NCI-H1417 (cell line): ENCODE results near the gene RGS9.
A peak's percentile ranks its signal among the peaks of the same experiment; 100 is the strongest.
"Not testable (repeated sequence)": the region's sequence is repeated elsewhere in the genome, so short reads cannot be mapped to it uniquely, and the experiment has no call there.

ENCODE experiments used
- DNase-seq, 3 experiments: peaks; one replicate each; lab custom pipeline; 2025; lab: John Stamatoyannopoulos, UW

Gene RGS9

DNA sequence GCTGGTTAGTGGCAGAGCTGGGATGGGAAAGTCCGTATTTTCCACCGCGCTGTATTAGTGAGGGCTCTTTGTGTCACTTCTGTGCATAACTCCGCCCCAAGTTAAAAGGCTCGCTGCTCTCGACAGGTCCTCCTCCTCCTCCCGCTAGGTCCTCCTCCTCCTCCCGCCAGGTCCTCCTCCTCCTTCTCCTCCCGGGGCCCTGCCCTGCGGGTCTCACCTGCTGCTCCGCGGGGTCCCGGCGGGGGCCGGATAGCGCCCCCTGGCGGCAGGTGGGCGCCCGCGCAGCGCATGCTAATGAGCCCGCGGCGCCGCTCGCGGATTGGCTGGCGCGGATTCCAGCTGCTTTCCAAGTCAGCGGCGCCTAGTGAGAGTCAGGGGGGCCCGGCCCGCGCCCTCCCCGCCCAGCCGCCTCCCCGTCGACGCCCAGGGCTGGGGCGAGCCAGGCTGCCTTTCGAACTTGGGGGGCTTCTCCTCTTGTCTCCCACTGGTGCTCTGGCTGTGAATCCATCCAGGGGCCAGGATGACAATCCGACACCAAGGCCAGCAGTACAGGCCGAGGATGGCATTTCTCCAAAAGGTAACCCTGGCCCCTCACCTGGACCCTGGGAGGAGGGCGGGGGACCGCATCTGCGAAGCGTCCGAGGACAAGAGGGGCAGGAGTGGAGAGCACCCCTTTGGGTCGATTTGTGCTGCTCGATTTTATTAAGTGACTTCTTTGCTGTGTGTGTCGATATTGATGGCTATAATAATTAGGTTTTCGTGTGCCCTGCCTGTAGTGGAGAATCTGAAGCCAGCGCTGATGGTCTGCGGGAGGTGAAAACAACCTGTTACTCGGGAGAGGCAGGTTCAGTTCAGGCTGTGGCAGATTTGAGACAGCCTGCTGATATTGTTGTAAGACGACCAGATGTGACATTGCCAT is at the start of gene RGS9:
TSS of gene RGS9 (plus strand) at position 350 of the 919 bp plus-strand sequence. CDS start at position 521, 171 bp downstream.
- DNase-seq: peak; percentile 78 to 90 (median 84)

- DNase-seq: no peak
Measured at GRCh38 chr17:65088621-65089360, 48.4 kb upstream of the RGS9 start.

GRCh38 chr17:65092262-65092661 is 44.9 kb upstream of the RGS9 start:
- DNase-seq: no peak

- not testable (repeated sequence) for DNase-seq
Measured at GRCh38 chr17:65092721-65093356, 44.3 kb upstream of the RGS9 start.

- DNase-seq: no peak
Measured at GRCh38 chr17:65093930-65094329, 43.2 kb upstream of the RGS9 start.

- DNase-seq: no peak
Measured at GRCh38 chr17:65095465-65095864, 41.7 kb upstream of the RGS9 start.

DNA sequence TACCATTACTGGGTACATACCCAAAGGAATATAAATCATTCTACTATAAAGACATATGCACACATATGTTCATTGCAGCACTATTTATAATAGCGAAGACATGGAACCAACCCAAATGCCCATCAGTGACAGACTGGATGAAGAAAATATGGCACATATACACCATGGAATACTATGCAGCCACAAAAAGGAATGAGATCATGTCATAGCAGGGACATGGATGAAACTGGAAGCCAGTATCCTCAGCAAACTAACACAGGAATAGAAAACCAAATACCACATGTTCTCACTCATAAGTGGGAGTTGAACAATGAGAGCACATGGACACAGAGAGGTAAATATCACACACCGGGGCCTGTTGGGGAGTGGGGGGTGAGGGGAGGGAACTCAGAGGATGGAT is 40.8 kb upstream of the RGS9 start:
- DNase-seq: not testable (repeated sequence)

GRCh38 chr17:65097110-65097509 is 40.1 kb upstream of the RGS9 start:
- no peak for DNase-seq

DNA sequence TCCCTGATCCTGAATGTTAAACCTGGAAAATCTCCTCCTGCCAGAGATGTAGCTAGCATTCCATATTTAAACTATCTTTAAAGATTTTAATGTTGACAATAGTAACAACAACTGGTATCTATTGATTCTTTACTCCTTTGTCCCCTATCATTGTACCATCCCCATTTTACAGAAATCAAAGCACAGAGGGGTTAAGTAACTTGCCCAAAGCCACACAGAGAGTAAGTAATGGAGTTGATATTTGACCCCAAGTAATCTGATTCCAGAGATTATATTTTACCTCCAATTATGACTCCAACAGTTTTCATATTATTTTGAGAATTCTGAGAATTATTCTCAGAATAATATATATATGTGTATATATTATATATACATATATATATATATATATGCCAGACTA is 37.7 kb upstream of the RGS9 start:
- no peak for DNase-seq

GRCh38 chr17:65099941-65100315 is 37.2 kb upstream of the RGS9 start:
- peak in 2 of 3 experiments; percentile 45 to 76 for DNase-seq

- DNase-seq: peak; percentile 86 to 89 (median 88)
Measured at GRCh38 chr17:65100316-65101140, 36.6 kb upstream of the RGS9 start.

GRCh38 chr17:65101371-65101770 is 35.8 kb upstream of the RGS9 start:
- no peak for DNase-seq

DNA sequence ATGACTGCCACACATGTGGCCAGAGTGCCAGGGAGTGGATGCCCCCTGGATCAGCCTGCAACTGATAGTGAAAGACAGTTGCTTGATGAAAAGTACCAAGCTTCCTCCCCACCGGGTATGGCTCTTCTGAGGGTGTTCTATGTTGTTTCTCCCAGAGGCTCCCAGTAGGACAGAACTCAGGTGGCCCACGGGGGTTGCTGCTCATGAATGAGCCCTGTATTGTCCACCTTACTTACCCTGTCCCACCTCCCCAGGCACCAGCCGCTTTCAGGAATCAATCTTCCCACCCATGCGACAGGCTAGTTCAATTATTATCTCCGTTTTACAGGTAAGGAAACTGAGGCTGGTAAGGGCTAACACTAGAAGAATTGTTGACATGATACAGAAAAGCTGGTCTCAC is 34.9 kb upstream of the RGS9 start:
- no peak for DNase-seq

DNA sequence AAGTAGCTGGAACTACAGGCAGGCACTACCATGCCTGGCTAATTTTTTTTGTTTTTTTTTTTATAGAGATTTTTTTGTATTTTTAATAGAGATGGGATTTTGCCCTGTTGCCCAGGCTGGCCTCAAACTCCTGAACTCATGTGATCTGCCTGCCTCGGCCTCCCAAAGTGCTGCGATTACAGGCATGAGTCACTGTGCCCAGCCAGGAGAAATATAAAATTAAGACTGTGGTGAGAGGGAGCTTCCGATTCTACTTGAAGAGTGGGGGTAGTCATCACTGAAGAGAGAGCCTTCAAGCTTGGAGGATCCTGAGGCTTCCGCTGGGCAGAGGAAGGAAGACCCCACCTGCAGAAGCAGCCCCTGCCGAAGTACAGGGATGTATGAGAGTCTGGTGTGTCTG is 34.4 kb upstream of the RGS9 start:
- DNase-seq: no peak

DNA sequence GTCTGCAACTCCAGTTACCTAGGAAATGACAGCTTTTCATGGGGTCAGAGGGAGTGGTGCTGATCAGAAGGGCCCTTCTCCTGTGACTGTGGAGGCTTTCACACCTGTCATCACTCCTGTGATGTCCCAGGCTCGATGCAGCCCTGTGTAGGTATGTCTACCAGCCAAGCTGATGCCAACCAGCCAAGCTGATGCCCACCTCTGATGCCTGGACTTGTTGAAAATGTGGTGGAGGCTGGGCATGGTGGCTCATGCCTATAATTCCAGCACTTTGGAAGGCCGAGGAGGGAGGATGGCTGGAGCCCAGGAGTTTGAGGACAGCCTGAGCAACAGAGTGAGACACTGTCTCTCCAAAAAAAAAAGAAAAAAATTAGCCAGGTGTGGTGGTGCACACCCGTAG is 33.7 kb upstream of the RGS9 start:
- no peak for DNase-seq

GRCh38 chr17:65103896-65104295 is 33.3 kb upstream of the RGS9 start:
- DNase-seq: no peak

DNA sequence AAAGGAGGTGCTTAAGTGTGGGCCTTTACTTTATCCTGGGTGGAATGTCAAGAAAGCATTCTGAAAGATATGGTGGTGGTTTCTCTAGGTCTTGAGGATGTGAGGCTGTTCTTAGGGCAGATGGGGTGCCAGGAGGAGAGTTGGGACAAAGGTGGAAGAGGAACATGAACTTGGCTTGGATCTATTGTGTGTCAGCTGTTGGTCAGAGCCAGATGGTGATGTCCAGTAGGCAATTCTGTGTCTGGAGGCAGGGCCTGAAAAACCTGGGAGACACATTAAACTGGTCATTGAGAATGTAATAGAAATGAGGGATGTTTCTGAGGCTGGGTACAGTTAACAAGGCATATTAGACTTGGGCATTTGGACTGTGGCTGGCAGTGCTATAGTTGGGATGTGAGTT is 32.6 kb upstream of the RGS9 start:
- no peak for DNase-seq

GRCh38 chr17:65104973-65105372 is 32.2 kb upstream of the RGS9 start:
- DNase-seq: no peak

DNA sequence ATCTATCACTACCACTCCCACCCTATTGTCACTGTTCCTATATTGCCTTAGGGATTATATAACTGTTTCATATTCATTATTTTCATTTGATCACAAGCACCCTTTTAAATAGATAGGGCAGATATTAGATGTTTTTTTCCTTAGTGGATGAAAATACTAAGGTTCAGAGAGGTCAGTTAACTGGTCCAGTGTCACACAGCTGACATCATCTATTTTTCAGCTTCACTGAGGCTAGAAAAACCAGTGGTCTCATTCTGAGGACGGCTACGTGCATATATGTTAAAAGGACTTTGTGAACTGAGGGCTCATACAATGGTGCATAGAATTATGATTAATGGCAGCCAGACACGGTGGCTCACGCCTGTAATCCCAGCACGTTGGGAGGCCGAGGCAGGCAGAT is 29.0 kb upstream of the RGS9 start:
- DNase-seq: no peak

DNA sequence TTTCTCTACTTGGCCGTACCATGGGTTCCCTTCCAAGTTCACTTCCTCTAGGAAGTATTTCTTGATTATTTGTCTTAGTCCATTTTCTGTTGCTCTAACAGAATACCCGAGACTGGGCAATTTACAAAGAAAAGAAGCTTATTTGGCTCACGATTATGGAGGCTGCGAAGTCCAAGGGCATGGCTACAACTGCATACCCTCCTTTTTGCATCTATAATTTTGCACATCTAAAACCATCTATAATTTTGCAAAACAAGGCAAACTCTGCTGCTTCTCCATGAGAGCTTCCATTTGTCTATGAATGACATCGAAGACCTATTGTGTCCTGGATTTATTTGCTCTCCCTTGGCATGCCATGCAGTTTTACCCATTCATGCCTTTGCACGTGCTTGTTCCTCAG is 27.6 kb upstream of the RGS9 start:
- no peak for DNase-seq

DNA sequence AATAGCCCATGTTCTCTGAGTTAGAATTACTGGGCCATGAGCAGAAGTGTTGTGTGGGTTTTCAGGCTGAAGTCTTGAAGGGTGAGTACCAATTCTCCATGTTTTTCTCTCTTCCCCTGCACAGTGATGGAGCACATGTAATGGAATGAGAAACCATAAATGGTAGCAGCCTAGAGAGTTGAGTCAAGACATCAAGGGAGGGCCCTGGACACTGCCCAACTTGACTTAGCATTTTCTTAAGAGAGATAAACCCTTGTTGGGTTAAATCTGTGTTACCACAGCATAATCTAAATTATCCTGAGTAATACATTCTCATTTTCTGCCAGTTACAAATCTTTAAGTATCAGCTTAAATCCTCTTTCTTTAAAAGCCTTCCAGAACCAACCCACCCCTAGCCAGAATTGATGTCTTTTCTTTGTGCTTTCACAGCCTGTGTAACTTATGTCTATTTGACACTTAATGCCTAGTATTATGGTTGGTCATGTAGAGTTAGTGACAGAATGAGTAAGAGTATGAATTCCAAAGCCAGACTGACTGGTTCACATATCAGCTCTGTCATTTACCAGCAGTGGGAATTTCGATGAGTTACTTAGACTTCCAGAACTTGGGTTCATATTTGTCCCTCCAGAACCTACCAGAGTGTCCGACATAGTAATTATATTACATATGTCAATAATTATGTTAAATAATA is 27.0 kb upstream of the RGS9 start:
- DNase-seq: no peak
